ENCODE results near the gene LRRIQ4.

- TF ChIP-seq PATZ1 (CRISPR knock-in tag; IDR thresholded peaks at IDR 0.05; ENCODE audit: borderline replicate concordance) (no peak), RARB (CRISPR knock-in tag; IDR thresholded peaks at IDR 0.05) (no peak), OSR1 (CRISPR knock-in tag; IDR thresholded peaks at IDR 0.05) (no peak), POU6F1 (CRISPR knock-in tag; IDR thresholded peaks at IDR 0.05; ENCODE audit: borderline replicate concordance, low read depth) (no peak), ISL1 (CRISPR knock-in tag; IDR thresholded peaks at IDR 0.05) (no peak), BACH2 (CRISPR knock-in tag; IDR thresholded peaks at IDR 0.05; ENCODE audit: borderline replicate concordance) (no peak), PPARA (CRISPR knock-in tag; IDR thresholded peaks at IDR 0.05; ENCODE audit: borderline replicate concordance) (no peak), TSHZ2 (CRISPR knock-in tag; IDR thresholded peaks at IDR 0.05) (no peak), ESRRG (CRISPR knock-in tag; IDR thresholded peaks at IDR 0.05) (no peak)
Measured at GRCh38 chr3:169836942-169837275, 24.2 kb downstream of the LRRIQ4 start.
